Prostate gland (tissue), 2 donors: ENCODE data around the gene ACYP2.

Experiments used
- CTCF ChIP-seq, 4 experiments: fragments of 200-600 bp in 2 of 4; fragments of 450-650 bp in 2 of 4; sonication (generic) in 2 of 4; IDR thresholded peaks; 1 replicate in 3 of 4; 2 replicates in 1 of 4; pipeline ENCODE4 v1.5.1; 2016 to 2019; ENCODE audit warnings: antibody characterized with exemption in 4 of 4, mild to moderate bottlenecking in 2 of 4, moderate library complexity in 2 of 4
- POLR2A ChIP-seq: fragments of 450-650 bp; IDR thresholded peaks from one replicate; pipeline ENCODE4 v1.6.1; 2016; ENCODE audit warnings: antibody characterized with exemption, mild to moderate bottlenecking

GRCh38 chr2:54325148-54325547 lies 209.7 kb downstream of the ACYP2 start:
- TF ChIP-seq CTCF (IDR thresholded peaks at IDR 0.05) (no peak), POLR2A (no peak)
